H1 (cell line): ENCODE results near the gene TFDP1. TPM values are rescaled to one million over a fixed set of nuclear protein-coding genes. Genes with fewer than 3 reads are reported as not detected.

Source experiments
- CTCF ChIA-PET: fragments of 300-600 bp; sonication (Branson Sonifier 250); formaldehyde crosslinking; loops from one replicate; lab custom pipeline; 2021; ENCODE audit not compliant: partially characterized antibody; lab: Charles Lee
- POLR2A ChIA-PET: fragments of 300-600 bp; sonication (Branson Sonifier 250); formaldehyde crosslinking; loops from one replicate; lab custom pipeline; 2021; ENCODE audit warnings: inconsistent platforms; ENCODE audit not compliant: partially characterized antibody; lab: Charles Lee
- DNase-seq, 2 experiments: peaks; one replicate each; pipeline versions ENCODE4 v3.0.0 to v3.0.0-alpha.2; 2010 to 2022; ENCODE audit warnings: low spot score in 2 of 2, low read depth in 1 of 2, mixed read lengths in 1 of 2
- FAIRE-seq: peaks from 2 replicates; lab custom pipeline; 2011; peaks lifted over from hg19 to GRCh38; lab: Jason Lieb, UNC
- H2AFZ ChIP-seq: 2 replicates; pipeline ENCODE4 v1.8.1; 2012; ENCODE audit warnings: low read length, inconsistent platforms
- H2AK5ac ChIP-seq: 2 replicates; pipeline ENCODE4 v1.6.1; 2013; ENCODE audit warnings: low read depth, low read length
- H2BK120ac ChIP-seq: replicated peaks from 2 replicates; pipeline ENCODE3; 2013; ENCODE audit warnings: low read depth, low read length, inconsistent platforms
- H2BK12ac ChIP-seq: 2 replicates; pipeline ENCODE4 v1.6.1; 2013; ENCODE audit warnings: low read depth, low read length
- H2BK15ac ChIP-seq: 2 replicates; pipeline ENCODE4 v1.6.1; 2013; ENCODE audit warnings: low read length
- H2BK20ac ChIP-seq: 2 replicates; pipeline ENCODE4 v1.6.1; 2013; ENCODE audit warnings: low read length
- H2BK5ac ChIP-seq: 2 replicates; pipeline ENCODE4 v1.6.1; 2013; ENCODE audit warnings: low read depth, low read length
- H3K14ac ChIP-seq: 2 replicates; pipeline ENCODE4 v1.6.1; 2013; ENCODE audit warnings: inconsistent platforms; ENCODE audit not compliant: insufficient read length
- H3K18ac ChIP-seq: 2 replicates; pipeline ENCODE4 v1.6.1; 2013; ENCODE audit warnings: low read length; ENCODE audit errors: extremely low read depth
- H3K23ac ChIP-seq: 2 replicates; pipeline ENCODE4 v1.6.1; 2013; ENCODE audit warnings: inconsistent platforms; ENCODE audit not compliant: insufficient read length
- H3K23me2 ChIP-seq: 2 replicates; pipeline ENCODE4 v1.6.1; 2013; ENCODE audit warnings: low read depth, low read length
- H3K27ac ChIP-seq: 2 replicates; pipeline ENCODE4 v1.6.1; 2011; ENCODE audit warnings: low read depth, low read length, inconsistent platforms
- H3K27me3 ChIP-seq, 4 experiments: replicated peaks in 1 of 4; 1 replicate in 1 of 4; 2 replicates in 3 of 4; pipeline versions ENCODE4 v1.6.1 to v1.8.1; 2011 to 2013; ENCODE audit warnings: low read length in 3 of 4, mild to moderate bottlenecking in 3 of 4, inconsistent platforms in 2 of 4, mixed read lengths in 2 of 4, moderate library complexity in 1 of 4; ENCODE audit not compliant: control insufficient read depth in 3 of 4, insufficient read depth in 3 of 4; ENCODE audit errors: extremely low read depth in 1 of 4
- H3K36me3 ChIP-seq, 4 experiments: 2 replicates each; pipeline versions ENCODE4 v1.6.1 to v1.8.1; 2011 to 2013; ENCODE audit warnings: mild to moderate bottlenecking in 4 of 4, low read length in 3 of 4, moderate library complexity in 2 of 4, control low read depth in 1 of 4, inconsistent platforms in 1 of 4; ENCODE audit not compliant: insufficient read depth in 4 of 4, control insufficient read depth in 2 of 4
- H3K4ac ChIP-seq: replicated peaks from 2 replicates; pipeline ENCODE3; 2013; ENCODE audit warnings: low read length, low read depth, mixed read lengths, inconsistent platforms; ENCODE audit not compliant: insufficient read length
- H3K4me1 ChIP-seq, 4 experiments: replicated peaks in 1 of 4; 1 replicate in 1 of 4; 2 replicates in 3 of 4; pipeline versions ENCODE4 v1.6.1 to v1.8.1; 2011 to 2013; ENCODE audit warnings: low read length in 3 of 4, inconsistent platforms in 2 of 4, mixed read lengths in 1 of 4; ENCODE audit not compliant: insufficient read depth in 4 of 4, control insufficient read depth in 3 of 4
- H3K4me2 ChIP-seq, 2 experiments: 2 replicates each; pipeline versions ENCODE4 v1.6.1 to v1.8.1; 2011 to 2013; ENCODE audit warnings: low read depth in 2 of 2, low read length in 2 of 2, control low read depth in 1 of 2, inconsistent platforms in 1 of 2, mild to moderate bottlenecking in 1 of 2; ENCODE audit not compliant: insufficient read depth in 1 of 2
- H3K4me3 ChIP-seq, 4 experiments: fragments of 200-600, 300-600 bp in 1 of 4; sonication (generic), shearing (Covaris generic), sonication (Bioruptor Twin) in 1 of 4; 2 replicates each; pipeline versions ENCODE4 v1.5.1 to v1.8.1; 2011 to 2016; ENCODE audit warnings: low read length in 4 of 4, low read depth in 3 of 4, control low read depth in 2 of 4, inconsistent platforms in 2 of 4, mild to moderate bottlenecking in 2 of 4, mixed read lengths in 1 of 4, moderate library complexity in 1 of 4; ENCODE audit not compliant: insufficient read depth in 2 of 4; ENCODE audit errors: extremely low read depth in 1 of 4
- H3K56ac ChIP-seq: replicated peaks from 2 replicates; pipeline ENCODE3; 2013; ENCODE audit warnings: low read depth, mild to moderate bottlenecking, mixed read lengths, low read length, inconsistent platforms; ENCODE audit not compliant: insufficient read length
- H3K79me1 ChIP-seq: 2 replicates; pipeline ENCODE4 v1.6.1; 2013; ENCODE audit warnings: low read depth, low read length, control low read depth
- H3K79me2 ChIP-seq, 2 experiments: 2 replicates each; pipeline versions ENCODE4 v1.6.1 to v1.8.1; 2012 to 2013; ENCODE audit warnings: low read length in 2 of 2, mild to moderate bottlenecking in 2 of 2, inconsistent platforms in 1 of 2; ENCODE audit not compliant: insufficient read depth in 2 of 2, control insufficient read depth in 1 of 2
- H3K9ac ChIP-seq, 4 experiments: replicated peaks in 1 of 4; 1 replicate in 1 of 4; 2 replicates in 3 of 4; pipeline versions ENCODE4 v1.6.1 to v1.8.1; 2011 to 2013; ENCODE audit warnings: low read depth in 3 of 4, low read length in 3 of 4, control low read depth in 2 of 4, mild to moderate bottlenecking in 2 of 4, moderate library complexity in 2 of 4, inconsistent platforms in 1 of 4; ENCODE audit errors: extremely low read depth in 1 of 4
- H3K9me3 ChIP-seq, 2 experiments: 2 replicates each; pipeline versions ENCODE4 v1.6.1 to v1.8.1; 2012 to 2013; ENCODE audit warnings: mild to moderate bottlenecking in 2 of 2, moderate library complexity in 2 of 2, control low read depth in 1 of 2, inconsistent platforms in 1 of 2, low read depth in 1 of 2, low read length in 1 of 2, mixed read lengths in 1 of 2; ENCODE audit not compliant: insufficient read depth in 2 of 2
- H4K20me1 ChIP-seq, 2 experiments: replicated peaks in 1 of 2; 2 replicates each; pipeline versions ENCODE3 to v1.8.1; 2011 to 2013; ENCODE audit warnings: inconsistent platforms in 2 of 2, low read length in 2 of 2, mild to moderate bottlenecking in 1 of 2; ENCODE audit not compliant: insufficient read depth in 2 of 2, control insufficient read depth in 1 of 2
- H4K5ac ChIP-seq: 2 replicates; pipeline ENCODE4 v1.6.1; 2013; ENCODE audit warnings: low read length, low read depth, mixed read lengths, inconsistent platforms; ENCODE audit not compliant: insufficient read length
- H4K8ac ChIP-seq: 2 replicates; pipeline ENCODE4 v1.8.0; 2013; ENCODE audit warnings: mild to moderate bottlenecking, moderate library complexity, low read length, inconsistent platforms; ENCODE audit not compliant: insufficient read depth; ENCODE audit errors: extremely low read depth
- H4K91ac ChIP-seq: replicated peaks from 2 replicates; pipeline ENCODE3; 2013; ENCODE audit warnings: low read length, mixed read lengths, inconsistent platforms; ENCODE audit not compliant: insufficient read length
- ATF2 ChIP-seq: IDR thresholded peaks from 2 replicates; pipeline ENCODE4 v1.6.1; 2012; ENCODE audit warnings: low read length, inconsistent platforms
- CREB1 ChIP-seq: IDR thresholded peaks from 2 replicates; pipeline ENCODE4 v1.6.1; 2012; ENCODE audit warnings: inconsistent platforms
- CTCF ChIP-seq, 3 experiments: IDR thresholded peaks; 1 replicate in 2 of 3; 2 replicates in 1 of 3; pipeline versions ENCODE4 v1.5.1 to v1.6.1; 2011; ENCODE audit warnings: low read length in 3 of 3, mild to moderate bottlenecking in 3 of 3, inconsistent platforms in 2 of 3, low read depth in 1 of 3, moderate library complexity in 1 of 3; ENCODE audit not compliant: insufficient read depth in 1 of 3; ENCODE audit errors: control extremely low read depth in 1 of 3
- E2F6 ChIP-seq: IDR thresholded peaks from 2 replicates; pipeline ENCODE4 v1.6.1; 2012; ENCODE audit warnings: inconsistent platforms
- EZH2 ChIP-seq: fragments of 200-600 bp; sonication (generic); IDR thresholded peaks from 2 replicates; pipeline ENCODE4 v1.7.1; 2012; ENCODE audit warnings: low read depth, mild to moderate bottlenecking, moderate library complexity, low read length, inconsistent platforms; ENCODE audit not compliant: severe bottlenecking
- TBP ChIP-seq: IDR thresholded peaks from 2 replicates; pipeline ENCODE4 v1.6.1; 2011; ENCODE audit warnings: low read depth, low read length, improper control_type of control experiment
- WGBS, 2 experiments: shearing (Covaris generic) in 1 of 2; methylation state at CpG; one replicate each; pipeline versions ENCODE4 v1.1.6 to v1.1.7; 2013 to 2015; ENCODE audit warnings: low lambda C conversion rate in 2 of 2, mixed read lengths in 2 of 2, inconsistent platforms in 1 of 2, low coverage in 1 of 2, missing lambda C conversion rate in 1 of 2; ENCODE audit not compliant: insufficient replicate concordance in 2 of 2, insufficient coverage in 1 of 2, insufficient read length in 1 of 2; ENCODE audit errors: extremely low coverage in 1 of 2, missing lambda C conversion rate in 1 of 2; 5-methylcytosine and 5-hydroxymethylcytosine counted together
- polyA plus RNA-seq, 7 experiments: library from polyadenylated mRNA; depleted of rRNA in 3 of 7; stranded (reverse) in 5 of 7; unstranded in 2 of 7; fragments of >200 nt in 5 of 7; fragments of 200-250 nt in 2 of 7; gene quantifications; 1 replicate in 5 of 7; 2 replicates in 1 of 7; 4 replicates in 1 of 7; pipeline versions ENCODE4 v1.2.1 to v1.2.3, GENCODE V29; 2011 to 2013; ENCODE audit warnings: missing spikeins in 2 of 7, mixed read lengths in 2 of 7
- total RNA-seq: library from RNA; stranded (reverse); fragmentation: NEBNext Ultra II Directional; extraction: Animal tissue kit (Norgen Biotek cat#: 25700); gene quantifications from 2 replicates; pipeline ENCODE4 v1.2.1, GENCODE V29; 2021

TFDP1 gene
- total and polyA plus RNA-seq, 2 of the 8 experiments (the other 6 are each of a cell fraction or from before 2014, with no cell fraction given), result 43.6 to 81.9 TPM

GRCh38 chr13:113561417-113562084, 23.0 kb upstream of the TFDP1 start:
- POLR2A ChIA-PET, result interaction anchor here (1.6 to 2.2 kb wide), 4 partner anchors 12 to 72 kb away, joined by 5 to 8 read pairs (median 7); no protein-coding TSS in a partner anchor
- TF ChIP-seq E2F6 (no peak), CTCF (IDR thresholded peaks at IDR 0.05; ENCODE audit: control extremely low read depth in 1 of 3, insufficient read depth in 1 of 3, low read depth in 1 of 3, low read length in 3 of 3) (no peak), EZH2 (no peak), CREB1 (no peak), TBP (no peak), ATF2 (no peak)

More at GRCh38 chr13:113561417-113562084, 23.0 kb upstream of the TFDP1 start:
- DNase-seq (peak in 1 of 2 experiments; percentile 41), FAIRE-seq (no peak)
- H3K27ac ChIP-seq, result no peak overlapping the region
- no peak overlapping the region for H2BK20ac ChIP-seq
- no peak overlapping the region for H4K5ac ChIP-seq
- no peaks in the 10 kb centered on the region; the same call in 1 of the 2 replicates for H3K79me1 ChIP-seq
- no peaks in the 10 kb centered on the region for H3K36me3 ChIP-seq
- no peak overlapping the region for H3K18ac ChIP-seq
- H4K20me1 ChIP-seq, result peaks cover 0 to 5% of the 10 kb centered on the region in 2 experiments
- H2BK120ac ChIP-seq, result no peak overlapping the region
- no peak overlapping the region for H3K4me3 ChIP-seq
- H3K23ac ChIP-seq, result no peak overlapping the region
- no peak overlapping the region for H3K56ac ChIP-seq
- H2BK5ac ChIP-seq, result 0 out of 2 replicates have a peak overlapping the region, but pooled peaks have one; percentile 35
- no peak overlapping the region for H3K4ac ChIP-seq
- H3K4me2 ChIP-seq, result no peak overlapping the region
- H3K9me3 ChIP-seq, result no peaks in the 10 kb centered on the region
- no peak overlapping the region for H2AFZ ChIP-seq
- no peak overlapping the region for H2AK5ac ChIP-seq
- H3K9ac ChIP-seq, result no peak overlapping the region
- no peaks in the 10 kb centered on the region for H3K27me3 ChIP-seq
- peaks cover 0 to 4% (median 2%) of the 10 kb centered on the region in 4 experiments; a peak in 2 of 7 replicates for H3K4me1 ChIP-seq
- no peaks in the 10 kb centered on the region for H3K79me2 ChIP-seq
- H4K91ac ChIP-seq, result peak overlapping the region; percentile 66
- peak overlapping the region; percentile 68; the same call in 1 of the 2 replicates for H2BK12ac ChIP-seq
- WGBS, 2 experiments, result 92% methylated on average over 19 of the region's 19 CpGs; no CpG with 5 or more reads in 1 of the 2 experiments
- CTCF ChIA-PET, result interaction anchor here (0.6 to 3.6 kb wide), 34 partner anchors 8 to 450 kb away, joined by 3 to 27 read pairs (median 5); partner anchors contain the start of gene DCUN1D2
- no peak overlapping the region; the same call in 1 of the 2 replicates for H4K8ac ChIP-seq
- H3K23me2 ChIP-seq, result peaks cover 2% of the 10 kb centered on the region; the same call in 1 of the 2 replicates
- H2BK15ac ChIP-seq, result no peak overlapping the region; the same call in 1 of the 2 replicates
- H3K14ac ChIP-seq, result no peak overlapping the region
